SK-N-SH (cell line): ENCODE measurements around the gene RAB24.

Source experiments
- CTCF ChIP-seq: fragments of 200-600 bp; sonication (generic); IDR thresholded peaks from 2 replicates; pipeline ENCODE4 v1.6.1; 2017; ENCODE audit warnings: antibody characterized with exemption, mild to moderate bottlenecking, moderate library complexity
- EP300 ChIP-seq, 2 experiments: IDR thresholded peaks; 2 replicates each; pipeline versions ENCODE4 v1.4.0 to v1.6.1; 2012; ENCODE audit warnings: borderline replicate concordance in 1 of 2, low read depth in 1 of 2, low read length in 1 of 2
- GABPA ChIP-seq: IDR thresholded peaks from 2 replicates; pipeline ENCODE4 v1.4.0; 2012; ENCODE audit warnings: low read depth, mild to moderate bottlenecking
- NFIC ChIP-seq: IDR thresholded peaks from 2 replicates; pipeline ENCODE4 v1.4.0; 2012; ENCODE audit warnings: borderline replicate concordance
- POLR2AphosphoS5 ChIP-seq: IDR thresholded peaks from 2 replicates; pipeline ENCODE4 v1.6.1; 2012; ENCODE audit warnings: low read depth, low read length
- RFX5 ChIP-seq: IDR thresholded peaks from 2 replicates; pipeline ENCODE4 v1.6.1; 2012; ENCODE audit warnings: mild to moderate bottlenecking, improper control_type of control experiment, low read length
- SIN3A ChIP-seq: IDR thresholded peaks from 2 replicates; pipeline ENCODE4 v1.6.1; 2012; ENCODE audit warnings: low read depth, mild to moderate bottlenecking, low read length, moderate library complexity, borderline replicate concordance
- SMC3 ChIP-seq: IDR thresholded peaks from 2 replicates; pipeline ENCODE4 v1.6.1; 2012; ENCODE audit warnings: low read depth, low read length, improper control_type of control experiment
- TAF1 ChIP-seq: IDR thresholded peaks from 2 replicates; pipeline ENCODE4 v1.6.1; 2012; ENCODE audit warnings: low read depth, mild to moderate bottlenecking, low read length, moderate library complexity, borderline replicate concordance
- USF1 ChIP-seq: IDR thresholded peaks from 2 replicates; pipeline ENCODE4 v1.4.0; 2012; ENCODE audit warnings: low read depth, borderline replicate concordance
- YY1 ChIP-seq: IDR thresholded peaks from 2 replicates; pipeline ENCODE4 v1.4.0; 2012; ENCODE audit warnings: low read depth, mild to moderate bottlenecking

GRCh38 chr5:177300951-177301350, 2.6 kb downstream of the RAB24 start:
- TF ChIP-seq SMC3 (no peak), USF1 (no peak), EP300 (IDR thresholded peaks at IDR 0.05; ENCODE audit: borderline replicate concordance in 1 of 2, low read depth in 1 of 2, low read length in 1 of 2) (no peak), RFX5 (no peak), SIN3A (no peak), YY1 (no peak), POLR2AphosphoS5 (no peak), CTCF (no peak), TAF1 (no peak), NFIC (no peak), GABPA (no peak)
